GM12865 (cell line): ENCODE measurements around the gene ATP10B.

Experiments used
- DNase-seq: peaks from one replicate; pipeline ENCODE4 v3.0.0; 2010; ENCODE audit warnings: low read depth
- H3K4me3 ChIP-seq: 2 replicates; pipeline ENCODE4 v1.5.1; 2011; ENCODE audit warnings: mild to moderate bottlenecking, low read depth, low read length, control low read depth
- TF ChIP-seq, protein P1 (sequence below): IDR thresholded peaks from 2 replicates; pipeline ENCODE4 v1.5.1; 2011; ENCODE audit warnings: low read length, control low read depth, low read depth, inconsistent platforms; ENCODE audit not compliant: insufficient read depth; ENCODE audit errors: missing control alignments

The ATP10B gene

DNA sequence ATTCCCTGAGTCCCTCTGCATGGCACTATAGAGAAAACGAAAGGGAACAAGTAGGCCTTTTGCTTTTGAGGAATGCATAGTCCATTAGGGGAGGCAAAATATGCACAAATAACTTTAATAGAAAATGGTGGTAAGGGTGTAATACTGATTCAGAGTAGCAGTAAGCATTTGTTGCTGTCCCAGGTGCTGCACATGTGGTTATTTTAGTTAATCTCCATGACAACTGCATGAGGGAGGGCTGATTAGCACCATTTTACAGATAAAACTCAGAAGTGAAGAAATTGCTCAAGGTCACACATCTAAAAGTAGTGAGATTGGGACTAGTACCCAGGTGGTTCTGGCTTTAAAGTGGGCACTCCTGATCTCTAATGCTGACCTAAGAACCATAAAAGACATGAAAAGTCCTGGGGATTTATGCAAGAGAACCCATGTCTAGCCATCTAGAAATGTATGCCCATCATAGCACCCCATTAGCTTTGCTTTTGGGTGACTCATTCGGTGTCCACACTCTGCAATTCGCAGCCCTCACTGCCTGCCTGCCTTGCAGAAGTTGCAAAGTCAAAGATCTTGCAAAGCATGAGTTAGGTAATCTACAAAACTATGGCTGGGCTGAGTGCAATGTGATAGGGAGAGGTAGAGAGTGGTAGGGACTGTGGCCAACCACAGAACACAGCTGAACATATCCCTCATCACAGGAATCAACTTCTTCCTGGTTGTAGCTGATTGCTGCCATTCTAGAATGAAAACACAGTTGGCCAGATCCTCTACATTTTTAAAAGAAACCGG is 235.1 kb downstream of the ATP10B start:
- TF ChIP-seq, protein P1, sequence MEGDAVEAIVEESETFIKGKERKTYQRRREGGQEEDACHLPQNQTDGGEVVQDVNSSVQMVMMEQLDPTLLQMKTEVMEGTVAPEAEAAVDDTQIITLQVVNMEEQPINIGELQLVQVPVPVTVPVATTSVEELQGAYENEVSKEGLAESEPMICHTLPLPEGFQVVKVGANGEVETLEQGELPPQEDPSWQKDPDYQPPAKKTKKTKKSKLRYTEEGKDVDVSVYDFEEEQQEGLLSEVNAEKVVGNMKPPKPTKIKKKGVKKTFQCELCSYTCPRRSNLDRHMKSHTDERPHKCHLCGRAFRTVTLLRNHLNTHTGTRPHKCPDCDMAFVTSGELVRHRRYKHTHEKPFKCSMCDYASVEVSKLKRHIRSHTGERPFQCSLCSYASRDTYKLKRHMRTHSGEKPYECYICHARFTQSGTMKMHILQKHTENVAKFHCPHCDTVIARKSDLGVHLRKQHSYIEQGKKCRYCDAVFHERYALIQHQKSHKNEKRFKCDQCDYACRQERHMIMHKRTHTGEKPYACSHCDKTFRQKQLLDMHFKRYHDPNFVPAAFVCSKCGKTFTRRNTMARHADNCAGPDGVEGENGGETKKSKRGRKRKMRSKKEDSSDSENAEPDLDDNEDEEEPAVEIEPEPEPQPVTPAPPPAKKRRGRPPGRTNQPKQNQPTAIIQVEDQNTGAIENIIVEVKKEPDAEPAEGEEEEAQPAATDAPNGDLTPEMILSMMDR, result no peak
- DNase-seq, result no peak
- no peak overlapping the region for H3K4me3 ChIP-seq

DNA sequence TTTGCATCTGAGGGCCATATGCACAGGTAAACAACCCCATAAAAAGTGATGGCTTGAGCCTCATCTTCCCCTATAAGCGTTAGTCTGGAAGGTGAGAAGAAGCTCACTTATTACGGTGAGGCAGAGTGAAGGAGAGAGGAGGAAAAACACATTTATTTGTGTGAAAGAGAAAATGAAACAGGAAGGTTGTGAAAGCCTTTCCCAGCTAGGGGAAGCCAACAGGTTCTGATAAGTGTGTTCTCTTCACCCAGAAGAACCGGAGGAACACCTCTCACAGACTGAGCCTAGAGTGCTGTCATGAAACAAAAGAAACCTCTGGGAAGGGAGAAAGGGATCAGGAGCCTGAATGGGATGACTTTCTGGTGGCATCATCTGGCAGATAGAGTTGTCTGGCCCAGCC is 237.9 kb downstream of the ATP10B start:
- no peak for DNase-seq
- H3K4me3 ChIP-seq, result no peak overlapping the region
- TF ChIP-seq, protein P1, result no peak

- TF ChIP-seq, protein P1, result no peak
- no peak for DNase-seq
- H3K4me3 ChIP-seq, result no peak overlapping the region
These were observed 246.7 kb downstream of the ATP10B start for GRCh38 chr5:160605266-160605665.

- H3K4me3 ChIP-seq, result no peak overlapping the region
- no peak for DNase-seq
- TF ChIP-seq, protein P1, result no peak
These were observed 247.5 kb downstream of the ATP10B start for GRCh38 chr5:160604484-160604883.

- H3K4me3 ChIP-seq, result no peak overlapping the region
- DNase-seq, result no peak
- TF ChIP-seq, protein P1, result no peak
These were observed 249.3 kb downstream of the ATP10B start for GRCh38 chr5:160602744-160603143.

- TF ChIP-seq, protein P1, result no peak
- DNase-seq, result no peak
- no peak overlapping the region for H3K4me3 ChIP-seq
These were observed 251.0 kb downstream of the ATP10B start for GRCh38 chr5:160601046-160601445.

GRCh38 chr5:160573318-160573717 is 278.7 kb downstream of the ATP10B start:
- DNase-seq, result no peak
- TF ChIP-seq, protein P1, result no peak
- H3K4me3 ChIP-seq, result no peak overlapping the region
